HCT116 (cell line): Measurements from ENCODE around the gene RSAD1. TPM values are rescaled to one million over a fixed set of nuclear protein-coding genes. Genes with fewer than 3 reads are reported as not detected.

Experiments
- ATAC-seq: fragments of 200-7000 bp; cut with Tn5 transposase; 2 replicates; pipeline ENCODE4 v1.9.1; 2020; ENCODE audit warnings: mild to moderate bottlenecking, moderate library complexity
- BruUV-seq: library from RNA; stranded (reverse); fragments of 400-500 nt; replicated peaks from 2 replicates; lab custom pipeline; 2021; lab: Mats Ljungman, UMichigan
- CTCF ChIA-PET: fragments of 300-600 bp; sonication (Branson Sonifier 250); formaldehyde crosslinking; loops from one replicate; lab custom pipeline; 2021; ENCODE audit warnings: antibody characterized with exemption; lab: Charles Lee
- POLR2A ChIA-PET: fragments of 300-600, 350-600 bp; sonication (Branson Sonifier 250); formaldehyde crosslinking; loops from one replicate; lab custom pipeline; 2021; ENCODE audit warnings: antibody characterized with exemption; lab: Charles Lee
- RAD21 ChIA-PET, 2 experiments: fragments of 300-600 bp; sonication (Branson Sonifier 250); formaldehyde crosslinking; loops; one replicate each; lab custom pipeline; 2023; ENCODE audit warnings: low total read pairs in 2 of 2; ENCODE audit not compliant: uncharacterized antibody in 2 of 2, unreplicated experiment in 2 of 2, low non-redundant PET in 1 of 2; lab: Charles Lee
- DNase-seq: peaks from one replicate; pipeline ENCODE4 v3.0.0-alpha.2; 2010; ENCODE audit warnings: low read depth, low spot score
- H2AFZ ChIP-seq: fragments of 200-600 bp; shearing (Covaris generic), sonication (generic); 2 replicates; pipeline ENCODE4 v1.6.1; 2017; ENCODE audit warnings: low read depth, mixed run types, mixed read lengths, antibody characterized with exemption, low read length; ENCODE audit not compliant: poor library complexity, severe bottlenecking
- H3K27ac ChIP-seq: 2 replicates; pipeline ENCODE4 v1.5.1; 2012; ENCODE audit warnings: low read depth, low read length
- H3K27me3 ChIP-seq: fragments of 200-600 bp; sonication (generic); 2 replicates; pipeline ENCODE4 v1.6.1; 2016; ENCODE audit warnings: mixed run types, low read length, mixed read lengths; ENCODE audit not compliant: insufficient read depth
- H3K36me3 ChIP-seq, 2 experiments: fragments of 200-500 bp in 1 of 2; fragments of 200-600 bp in 1 of 2; sonication (Bioruptor generic) in 1 of 2; sonication (generic) in 1 of 2; 2 replicates each; pipeline versions ENCODE4 v1.5.1 to v1.6.1; 2014 to 2016; ENCODE audit warnings: low read length in 2 of 2, inconsistent platforms in 1 of 2, mixed read lengths in 1 of 2, mixed run types in 1 of 2; ENCODE audit not compliant: insufficient read depth in 2 of 2, control insufficient read depth in 1 of 2
- H3K4me1 ChIP-seq, 2 experiments: fragments of 200-600 bp in 1 of 2; sonication (generic) in 1 of 2; 2 replicates each; pipeline versions ENCODE4 v1.5.1 to v1.6.1; 2012 to 2017; ENCODE audit warnings: low read length in 2 of 2, inconsistent platforms in 1 of 2, mild to moderate bottlenecking in 1 of 2, mixed read lengths in 1 of 2, mixed run types in 1 of 2, moderate library complexity in 1 of 2; ENCODE audit not compliant: insufficient read depth in 2 of 2, control insufficient read depth in 1 of 2
- H3K4me2 ChIP-seq: fragments of 200-600 bp; sonication (generic); 2 replicates; pipeline ENCODE4 v1.6.1; 2017; ENCODE audit warnings: mixed run types, low read length, mixed read lengths
- H3K4me3 ChIP-seq, 2 experiments: fragments of 200-600 bp in 1 of 2; sonication (generic) in 1 of 2; replicated peaks in 1 of 2; 2 replicates each; pipeline ENCODE4 v1.5.1; 2011 to 2016; ENCODE audit warnings: low read length in 2 of 2, control low read depth in 1 of 2, low read depth in 1 of 2, mild to moderate bottlenecking in 1 of 2, mixed read lengths in 1 of 2, mixed run types in 1 of 2
- H3K79me2 ChIP-seq: fragments of 200-600 bp; sonication (generic); 2 replicates; pipeline ENCODE4 v1.6.1; 2017; ENCODE audit warnings: mild to moderate bottlenecking, mixed run types, low read length, moderate library complexity, mixed read lengths; ENCODE audit not compliant: insufficient read depth
- H3K9ac ChIP-seq: fragments of 200-600 bp; sonication (generic); 2 replicates; pipeline ENCODE4 v1.6.1; 2016; ENCODE audit warnings: low read length, mixed read lengths
- H3K9me2 ChIP-seq: fragments of 200-600 bp; sonication (generic), shearing (Covaris generic); 2 replicates; pipeline ENCODE4 v1.6.1; 2017; ENCODE audit warnings: mixed run types, mild to moderate bottlenecking, moderate library complexity; ENCODE audit not compliant: insufficient read depth
- H3K9me3 ChIP-seq, 2 experiments: fragments of 200-500 bp in 1 of 2; fragments of 200-600 bp in 1 of 2; sonication (Bioruptor generic) in 1 of 2; sonication (generic) in 1 of 2; 2 replicates each; pipeline ENCODE4 v1.6.1; 2014 to 2017; ENCODE audit warnings: low read length in 2 of 2, mixed read lengths in 2 of 2, inconsistent platforms in 1 of 2, low read depth in 1 of 2, mild to moderate bottlenecking in 1 of 2, mixed run types in 1 of 2, moderate library complexity in 1 of 2; ENCODE audit not compliant: control insufficient read depth in 1 of 2, insufficient read depth in 1 of 2
- H4K20me1 ChIP-seq: fragments of 200-600 bp; sonication (generic), shearing (Covaris generic); 2 replicates; pipeline ENCODE4 v1.6.1; 2017; ENCODE audit warnings: mixed run types, mild to moderate bottlenecking, moderate library complexity; ENCODE audit not compliant: insufficient read depth
- EGR1 ChIP-seq: IDR thresholded peaks from 2 replicates; pipeline ENCODE4 v1.6.1; 2012; ENCODE audit warnings: low read depth
- ELF1 ChIP-seq: IDR thresholded peaks from 2 replicates; pipeline ENCODE4 v1.6.1; 2012; ENCODE audit warnings: low read depth, borderline replicate concordance
- YY1 ChIP-seq: IDR thresholded peaks from 2 replicates; pipeline ENCODE4 v1.6.1; 2011; ENCODE audit warnings: low read length, low read depth, moderate library complexity, mild to moderate bottlenecking; ENCODE audit not compliant: insufficient replicate concordance; ENCODE audit errors: extremely low read depth
- intact Hi-C: fragments of 100-400 bp; cut with micrococcal nuclease; formaldehyde crosslinking; loops from 2 replicates; pipeline ENCODE4 v1.10.0; 2022
- total RNA-seq: library from RNA; stranded (reverse); gene quantifications from one replicate; pipeline ENCODE4 v1.2.1, GENCODE V29; 2021; ENCODE audit not compliant: unreplicated experiment
- TF ChIP-seq, protein P1 (sequence below): IDR thresholded peaks from 2 replicates; pipeline ENCODE4 v1.6.1; 2012; ENCODE audit warnings: low read depth
- TF ChIP-seq, protein P2 (sequence below): IDR thresholded peaks from 2 replicates; pipeline ENCODE4 v1.6.1; 2012
- TF ChIP-seq, protein P3 (sequence below): IDR thresholded peaks from 2 replicates; pipeline ENCODE4 v1.6.1; 2011; ENCODE audit warnings: mild to moderate bottlenecking, low read length, moderate library complexity; ENCODE audit not compliant: insufficient replicate concordance; ENCODE audit errors: extremely low read depth

RSAD1 gene
- total RNA-seq, 1 experiment from 2014 or later = 82.7 TPM

DNA sequence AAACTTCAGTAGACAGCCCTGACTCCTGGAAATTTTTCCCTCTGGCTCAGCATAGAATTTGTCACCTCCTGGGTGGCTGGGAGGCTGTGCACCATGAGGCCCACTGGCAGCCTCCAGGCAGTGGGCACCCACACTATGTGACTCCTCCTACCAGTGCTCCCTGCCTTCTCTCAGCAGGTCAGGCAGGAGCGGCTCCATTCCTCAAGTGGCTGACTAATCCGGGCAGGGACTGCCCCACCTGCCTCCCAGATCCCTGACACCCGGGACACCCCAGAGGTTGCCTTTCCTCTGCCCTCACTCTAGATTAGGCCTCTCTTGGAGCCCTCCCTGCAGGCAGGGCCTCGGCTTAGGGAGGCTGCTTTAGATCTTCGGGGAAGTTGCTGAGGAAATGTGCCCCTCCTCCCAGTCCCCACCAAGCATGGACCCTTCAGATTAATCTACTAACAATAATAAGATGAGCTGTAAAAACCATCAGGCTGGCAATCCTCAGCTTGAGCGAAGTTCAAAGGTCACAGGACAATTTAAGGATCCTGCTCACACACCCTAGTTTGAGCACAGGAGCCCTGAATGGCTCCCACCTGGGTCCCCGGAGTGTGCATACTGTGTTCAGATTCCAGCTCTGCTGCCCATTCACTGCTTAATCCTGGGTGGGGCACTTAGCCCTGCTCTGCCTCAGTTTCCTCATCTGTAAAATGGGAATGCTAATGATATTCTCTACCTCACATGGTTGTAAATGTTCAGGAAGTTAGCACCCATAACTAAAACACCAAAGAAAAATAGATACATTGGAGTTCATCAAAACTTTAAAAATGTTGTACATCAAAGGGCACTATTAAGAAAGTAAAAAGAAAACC is 19.6 kb downstream of the RSAD1 start:
- H3K9ac ChIP-seq = 0 out of 2 replicates have a peak overlapping the region, but pooled peaks have one; percentile 1
- H3K27me3 ChIP-seq = no peaks in the 10 kb centered on the region
- H2AFZ ChIP-seq = peak overlapping the region; percentile 25
- POLR2A ChIA-PET = interaction anchor here (0.7 kb wide), 1 partner anchor 366 kb away, joined by 3 read pairs; no protein-coding TSS in a partner anchor
- DNase-seq (no peak), ATAC-seq (peak; percentile 87)
- RAD21 ChIA-PET = no interaction called here
- no peaks in the 10 kb centered on the region for H3K9me2 ChIP-seq
- intact Hi-C loops = no loop called here
- H4K20me1 ChIP-seq = no peaks in the 10 kb centered on the region
- H3K4me3 ChIP-seq = no peak overlapping the region
- H3K36me3 ChIP-seq = no peaks in the 10 kb centered on the region
- peaks cover 16 to 27% of the 10 kb centered on the region in 2 experiments for H3K4me1 ChIP-seq
- H3K79me2 ChIP-seq = no peaks in the 10 kb centered on the region
- peak overlapping the region; percentile 49 for H3K4me2 ChIP-seq
- no peaks in the 10 kb centered on the region for H3K9me3 ChIP-seq
- BruUV-seq = no TSS peak
- CTCF ChIA-PET = interaction anchor here (0.7 to 0.9 kb wide), 2 partner anchors 130 to 197 kb away, joined by 3 read pairs; no protein-coding TSS in a partner anchor
- H3K27ac ChIP-seq = peak overlapping the region; percentile 8; the same call in 1 of the 2 replicates
- TF ChIP-seq, protein P1, sequence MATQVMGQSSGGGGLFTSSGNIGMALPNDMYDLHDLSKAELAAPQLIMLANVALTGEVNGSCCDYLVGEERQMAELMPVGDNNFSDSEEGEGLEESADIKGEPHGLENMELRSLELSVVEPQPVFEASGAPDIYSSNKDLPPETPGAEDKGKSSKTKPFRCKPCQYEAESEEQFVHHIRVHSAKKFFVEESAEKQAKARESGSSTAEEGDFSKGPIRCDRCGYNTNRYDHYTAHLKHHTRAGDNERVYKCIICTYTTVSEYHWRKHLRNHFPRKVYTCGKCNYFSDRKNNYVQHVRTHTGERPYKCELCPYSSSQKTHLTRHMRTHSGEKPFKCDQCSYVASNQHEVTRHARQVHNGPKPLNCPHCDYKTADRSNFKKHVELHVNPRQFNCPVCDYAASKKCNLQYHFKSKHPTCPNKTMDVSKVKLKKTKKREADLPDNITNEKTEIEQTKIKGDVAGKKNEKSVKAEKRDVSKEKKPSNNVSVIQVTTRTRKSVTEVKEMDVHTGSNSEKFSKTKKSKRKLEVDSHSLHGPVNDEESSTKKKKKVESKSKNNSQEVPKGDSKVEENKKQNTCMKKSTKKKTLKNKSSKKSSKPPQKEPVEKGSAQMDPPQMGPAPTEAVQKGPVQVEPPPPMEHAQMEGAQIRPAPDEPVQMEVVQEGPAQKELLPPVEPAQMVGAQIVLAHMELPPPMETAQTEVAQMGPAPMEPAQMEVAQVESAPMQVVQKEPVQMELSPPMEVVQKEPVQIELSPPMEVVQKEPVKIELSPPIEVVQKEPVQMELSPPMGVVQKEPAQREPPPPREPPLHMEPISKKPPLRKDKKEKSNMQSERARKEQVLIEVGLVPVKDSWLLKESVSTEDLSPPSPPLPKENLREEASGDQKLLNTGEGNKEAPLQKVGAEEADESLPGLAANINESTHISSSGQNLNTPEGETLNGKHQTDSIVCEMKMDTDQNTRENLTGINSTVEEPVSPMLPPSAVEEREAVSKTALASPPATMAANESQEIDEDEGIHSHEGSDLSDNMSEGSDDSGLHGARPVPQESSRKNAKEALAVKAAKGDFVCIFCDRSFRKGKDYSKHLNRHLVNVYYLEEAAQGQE = no peak
- TF ChIP-seq, protein P2, sequence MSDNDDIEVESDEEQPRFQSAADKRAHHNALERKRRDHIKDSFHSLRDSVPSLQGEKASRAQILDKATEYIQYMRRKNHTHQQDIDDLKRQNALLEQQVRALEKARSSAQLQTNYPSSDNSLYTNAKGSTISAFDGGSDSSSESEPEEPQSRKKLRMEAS = 0 out of 2 replicates have a peak, but pooled peaks have one; percentile 9
- TF ChIP-seq, protein P3, sequence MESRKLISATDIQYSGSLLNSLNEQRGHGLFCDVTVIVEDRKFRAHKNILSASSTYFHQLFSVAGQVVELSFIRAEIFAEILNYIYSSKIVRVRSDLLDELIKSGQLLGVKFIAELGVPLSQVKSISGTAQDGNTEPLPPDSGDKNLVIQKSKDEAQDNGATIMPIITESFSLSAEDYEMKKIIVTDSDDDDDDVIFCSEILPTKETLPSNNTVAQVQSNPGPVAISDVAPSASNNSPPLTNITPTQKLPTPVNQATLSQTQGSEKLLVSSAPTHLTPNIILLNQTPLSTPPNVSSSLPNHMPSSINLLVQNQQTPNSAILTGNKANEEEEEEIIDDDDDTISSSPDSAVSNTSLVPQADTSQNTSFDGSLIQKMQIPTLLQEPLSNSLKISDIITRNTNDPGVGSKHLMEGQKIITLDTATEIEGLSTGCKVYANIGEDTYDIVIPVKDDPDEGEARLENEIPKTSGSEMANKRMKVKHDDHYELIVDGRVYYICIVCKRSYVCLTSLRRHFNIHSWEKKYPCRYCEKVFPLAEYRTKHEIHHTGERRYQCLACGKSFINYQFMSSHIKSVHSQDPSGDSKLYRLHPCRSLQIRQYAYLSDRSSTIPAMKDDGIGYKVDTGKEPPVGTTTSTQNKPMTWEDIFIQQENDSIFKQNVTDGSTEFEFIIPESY = no peak
- no peak for TF ChIP-seq ELF1
- no peak for TF ChIP-seq EGR1
- no peak for TF ChIP-seq YY1
